OCI-LY7 (cell line): ENCODE measurements around the gene CEP72.
"Not testable (repeated sequence)": the region's sequence is repeated elsewhere in the genome, so short reads cannot be mapped to it uniquely, and the experiment has no call there.

ENCODE experiments used
- CTCF ChIP-seq: fragments of 200-600 bp; sonication (generic); conservative IDR thresholded peaks from 2 replicates; pipeline ENCODE4 v1.5.1; 2014; ENCODE audit warnings: mild to moderate bottlenecking, antibody characterized with exemption, low read length, moderate library complexity, mixed read lengths
- EZH2phosphoT487 ChIP-seq: fragments of 200-600 bp; sonication (generic); IDR thresholded peaks from 2 replicates; pipeline ENCODE4 v1.6.1; 2018; ENCODE audit warnings: low read depth, borderline replicate concordance, mild to moderate bottlenecking, mixed run types, antibody characterized with exemption, low read length, moderate library complexity, mixed read lengths

GRCh38 chr5:693271-694041 is 81.3 kb downstream of the CEP72 start, which contains the start of gene TPPP:
- TF ChIP-seq CTCF, EZH2phosphoT487: not testable (repeated sequence)
